HG03571 (cell line): ENCODE results near the gene VWA7.

Experiments used
- ATAC-seq: cut with Tn5 transposase; IDR thresholded peaks from one replicate; pipeline ENCODE4 v1.9.1; 2021; ENCODE audit not compliant: unreplicated experiment

VWA7 gene

GRCh38 chr6:31730631-31731086 lies 46.5 kb downstream of the VWA7 start:
- ATAC-seq, result no peak

GRCh38 chr6:31729979-31730630 lies 47.0 kb downstream of the VWA7 start:
- no peak for ATAC-seq

GRCh38 chr6:31729515-31729978 lies 47.6 kb downstream of the VWA7 start:
- no peak for ATAC-seq

GRCh38 chr6:31728767-31729514 lies 48.2 kb downstream of the VWA7 start, which contains the start of gene DDAH2:
Gene DDAH2 (minus strand): TSS chr6:31729299. CDS start chr6:31729161, 138 bp downstream.
- no peak for ATAC-seq

GRCh38 chr6:31727717-31728671 lies 49.1 kb downstream of the VWA7 start:
- ATAC-seq, result no peak

GRCh38 chr6:31727034-31727716 lies 50.0 kb downstream of the VWA7 start:
- no peak for ATAC-seq

GRCh38 chr6:31725502-31726350 lies 51.4 kb downstream of the VWA7 start:
- no peak for ATAC-seq

- ATAC-seq, result no peak
Observed at GRCh38 chr6:31723980-31724691, 53.0 kb downstream of the VWA7 start.

- no peak for ATAC-seq
Observed at GRCh38 chr6:31723245-31723979, 53.7 kb downstream of the VWA7 start, which contains the start of gene MPIG6B. Gene MPIG6B (plus strand): TSS chr6:31723373. CDS start chr6:31723384, 11 bp downstream.

GRCh38 chr6:31722173-31722572 lies 55.0 kb downstream of the VWA7 start:
- no peak for ATAC-seq

- ATAC-seq, result no peak
Observed at GRCh38 chr6:31721351-31722020, 55.6 kb downstream of the VWA7 start, which contains the start of gene LY6G6C. Gene LY6G6C (minus strand): TSS chr6:31721746. CDS start chr6:31721679, 67 bp downstream.

- no peak for ATAC-seq
Observed at GRCh38 chr6:31720196-31720770, 56.8 kb downstream of the VWA7 start.

- no peak for ATAC-seq
Observed at GRCh38 chr6:31719001-31719400, 58.1 kb downstream of the VWA7 start.

- no peak for ATAC-seq
Observed at GRCh38 chr6:31718265-31718664, 58.9 kb downstream of the VWA7 start.

- no peak for ATAC-seq
Observed at GRCh38 chr6:31717499-31718222, 59.5 kb downstream of the VWA7 start.
